Breast epithelium (tissue), 3 donors: Measurements from ENCODE around the gene MFN2.

Source experiments
- POLR2A ChIP-seq: fragments of 450-650 bp; IDR thresholded peaks from one replicate; pipeline ENCODE4 v1.6.1; 2016; ENCODE audit warnings: antibody characterized with exemption, mild to moderate bottlenecking, moderate library complexity
- POLR2AphosphoS5 ChIP-seq, 3 donors: sonication (generic); formaldehyde crosslinking; IDR thresholded peaks; one replicate each; pipeline ENCODE4 v1.6.1; 2017; ENCODE audit warnings: antibody characterized with exemption in 3 of 3
- TF ChIP-seq, protein P1 (sequence below), 3 donors: fragments of 450-650 bp; IDR thresholded peaks; one replicate each; pipeline ENCODE4 v1.5.1; 2016 to 2017; ENCODE audit warnings: antibody characterized with exemption in 3 of 3, mild to moderate bottlenecking in 3 of 3, moderate library complexity in 3 of 3

DNA sequence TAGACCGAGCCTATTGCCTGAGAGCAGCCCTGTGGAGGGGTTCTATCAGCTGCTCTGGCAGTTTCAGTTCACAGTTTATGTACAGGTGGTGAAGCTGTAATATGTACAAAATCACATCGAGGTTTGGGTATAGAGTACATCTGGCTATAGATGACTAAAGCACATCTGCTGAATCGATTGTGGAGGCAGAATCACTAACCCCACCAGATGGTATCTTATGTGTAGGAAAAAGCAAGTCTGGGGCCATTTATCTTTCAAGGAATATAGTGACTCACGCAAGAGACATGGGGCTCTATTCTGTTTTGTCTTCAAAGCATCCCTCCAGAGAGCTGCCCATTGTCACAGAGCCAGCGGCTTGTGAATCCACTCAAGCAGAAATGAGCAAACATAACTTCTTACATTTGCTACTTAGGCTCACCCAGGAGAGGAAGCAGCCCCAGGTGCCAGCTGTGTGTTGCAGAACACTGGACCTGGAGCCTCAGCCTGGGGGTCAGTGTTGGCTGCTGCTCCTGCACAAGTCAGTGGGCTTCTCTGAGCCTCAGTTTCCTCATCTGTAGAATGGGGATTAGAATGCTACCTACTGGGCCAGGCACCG is 60.3 kb downstream of the MFN2 start:
- TF ChIP-seq, protein P1, sequence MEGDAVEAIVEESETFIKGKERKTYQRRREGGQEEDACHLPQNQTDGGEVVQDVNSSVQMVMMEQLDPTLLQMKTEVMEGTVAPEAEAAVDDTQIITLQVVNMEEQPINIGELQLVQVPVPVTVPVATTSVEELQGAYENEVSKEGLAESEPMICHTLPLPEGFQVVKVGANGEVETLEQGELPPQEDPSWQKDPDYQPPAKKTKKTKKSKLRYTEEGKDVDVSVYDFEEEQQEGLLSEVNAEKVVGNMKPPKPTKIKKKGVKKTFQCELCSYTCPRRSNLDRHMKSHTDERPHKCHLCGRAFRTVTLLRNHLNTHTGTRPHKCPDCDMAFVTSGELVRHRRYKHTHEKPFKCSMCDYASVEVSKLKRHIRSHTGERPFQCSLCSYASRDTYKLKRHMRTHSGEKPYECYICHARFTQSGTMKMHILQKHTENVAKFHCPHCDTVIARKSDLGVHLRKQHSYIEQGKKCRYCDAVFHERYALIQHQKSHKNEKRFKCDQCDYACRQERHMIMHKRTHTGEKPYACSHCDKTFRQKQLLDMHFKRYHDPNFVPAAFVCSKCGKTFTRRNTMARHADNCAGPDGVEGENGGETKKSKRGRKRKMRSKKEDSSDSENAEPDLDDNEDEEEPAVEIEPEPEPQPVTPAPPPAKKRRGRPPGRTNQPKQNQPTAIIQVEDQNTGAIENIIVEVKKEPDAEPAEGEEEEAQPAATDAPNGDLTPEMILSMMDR (IDR thresholded peaks at IDR 0.05), result no peak
- TF ChIP-seq POLR2AphosphoS5 (IDR thresholded peaks at IDR 0.05) (no peak), POLR2A (no peak)
